Measurements from ENCODE around the gene CACNA1D.

The CACNA1D gene

GRCh38 chr3:53677413-53677812 lies 183.0 kb downstream of the CACNA1D start:
- no peak overlapping the region for H4K5ac ChIP-seq (ENCODE audit: low read length)
- no peak overlapping the region for H3K56ac ChIP-seq (ENCODE audit: low read length)
- no peaks in the 10 kb centered on the region for H3K79me2 ChIP-seq (ENCODE audit: control insufficient read depth, insufficient read depth, low read length)
- no peak overlapping the region for H3K23ac ChIP-seq (ENCODE audit: low read length)
- H3K79me1 ChIP-seq (ENCODE audit: low read length) = no peaks in the 10 kb centered on the region
- no peaks in the 10 kb centered on the region for H3K27me3 ChIP-seq (ENCODE audit: insufficient read depth, low read length, poor library complexity)
- DNase-seq = no peak
- H2BK5ac ChIP-seq (ENCODE audit: low read length) = no peak overlapping the region
- H3K4ac ChIP-seq (ENCODE audit: low read depth, low read length) = no peak overlapping the region
- no peak overlapping the region for H3K18ac ChIP-seq (ENCODE audit: low read length)
- WGBS (ENCODE audit: extremely low coverage, insufficient coverage, low lambda C conversion rate) = no CpG with 5 or more reads among the region's 4 CpGs
- H4K8ac ChIP-seq (ENCODE audit: low read depth, low read length) = no peak overlapping the region
- no peak overlapping the region for H3K4me3 ChIP-seq (ENCODE audit: low read length)
- no peak overlapping the region for H2AK5ac ChIP-seq (ENCODE audit: low read length)
- no peak overlapping the region for H3K9ac ChIP-seq (ENCODE audit: low read length)
- H3K27ac ChIP-seq (ENCODE audit: low read depth, low read length) = no peak overlapping the region
- H2BK120ac ChIP-seq (ENCODE audit: low read depth, low read length) = no peak overlapping the region
- H3K4me2 ChIP-seq (ENCODE audit: low read length) = no peak overlapping the region
- H3K36me3 ChIP-seq (ENCODE audit: control insufficient read depth, insufficient read depth, low read length) = no peaks in the 10 kb centered on the region
- H2BK15ac ChIP-seq (replicated peaks; ENCODE audit: low read depth) = no peak overlapping the region
- H3K4me1 ChIP-seq (ENCODE audit: control insufficient read depth, low read depth, low read length) = no peaks in the 10 kb centered on the region

- Histone ChIP-seq H3K27me3 (ENCODE audit: insufficient read depth, low read length, poor library complexity) (no peaks in the 10 kb centered on the region), H3K27ac (ENCODE audit: low read depth, low read length) (no peak overlapping the region), H3K79me2 (ENCODE audit: control insufficient read depth, insufficient read depth, low read length) (no peaks in the 10 kb centered on the region), H2BK5ac (ENCODE audit: low read length) (no peak overlapping the region), H3K18ac (ENCODE audit: low read length) (no peak overlapping the region), H3K23ac (ENCODE audit: low read length) (no peak overlapping the region), H4K8ac (ENCODE audit: low read depth, low read length) (no peak overlapping the region), H2BK15ac (replicated peaks; ENCODE audit: low read depth) (no peak overlapping the region), H3K79me1 (ENCODE audit: low read length) (no peaks in the 10 kb centered on the region), H3K4ac (ENCODE audit: low read depth, low read length) (no peak overlapping the region), H3K4me3 (ENCODE audit: low read length) (no peak overlapping the region), H3K36me3 (ENCODE audit: control insufficient read depth, insufficient read depth, low read length) (no peaks in the 10 kb centered on the region), H3K9ac (ENCODE audit: low read length) (no peak overlapping the region), H2AK5ac (ENCODE audit: low read length) (no peak overlapping the region), H3K56ac (ENCODE audit: low read length) (no peak overlapping the region), H4K5ac (ENCODE audit: low read length) (no peak overlapping the region), H3K4me1 (ENCODE audit: control insufficient read depth, low read depth, low read length) (no peaks in the 10 kb centered on the region), H3K4me2 (ENCODE audit: low read length) (no peak overlapping the region), H2BK120ac (ENCODE audit: low read depth, low read length) (no peak overlapping the region)
- WGBS (ENCODE audit: extremely low coverage, insufficient coverage, low lambda C conversion rate) = no CpG with 5 or more reads among the region's 6 CpGs
- peak; percentile 74 for DNase-seq
Measured at GRCh38 chr3:53680028-53680427, 185.6 kb downstream of the CACNA1D start.

- no CpG with 5 or more reads among the region's 3 CpGs for WGBS (ENCODE audit: extremely low coverage, insufficient coverage, low lambda C conversion rate)
- Histone ChIP-seq H3K27ac (ENCODE audit: low read depth, low read length) (no peak overlapping the region), H3K18ac (ENCODE audit: low read length) (no peak overlapping the region), H2BK120ac (ENCODE audit: low read depth, low read length) (no peak overlapping the region), H2AK5ac (ENCODE audit: low read length) (no peak overlapping the region), H2BK5ac (ENCODE audit: low read length) (no peak overlapping the region), H3K27me3 (ENCODE audit: insufficient read depth, low read length, poor library complexity) (no peaks in the 10 kb centered on the region), H3K4me2 (ENCODE audit: low read length) (no peak overlapping the region), H3K79me2 (ENCODE audit: control insufficient read depth, insufficient read depth, low read length) (no peaks in the 10 kb centered on the region), H3K23ac (ENCODE audit: low read length) (no peak overlapping the region), H3K79me1 (ENCODE audit: low read length) (no peaks in the 10 kb centered on the region), H3K4me1 (ENCODE audit: control insufficient read depth, low read depth, low read length) (no peaks in the 10 kb centered on the region), H4K5ac (ENCODE audit: low read length) (no peak overlapping the region), H3K4ac (ENCODE audit: low read depth, low read length) (no peak overlapping the region), H3K4me3 (ENCODE audit: low read length) (no peak overlapping the region), H3K56ac (ENCODE audit: low read length) (no peak overlapping the region), H3K36me3 (ENCODE audit: control insufficient read depth, insufficient read depth, low read length) (no peaks in the 10 kb centered on the region), H4K8ac (ENCODE audit: low read depth, low read length) (no peak overlapping the region), H2BK15ac (replicated peaks; ENCODE audit: low read depth) (no peak overlapping the region), H3K9ac (ENCODE audit: low read length) (no peak overlapping the region)
- no peak for DNase-seq
Measured at GRCh38 chr3:53682807-53683206, 188.4 kb downstream of the CACNA1D start.

- Histone ChIP-seq H3K4me1 (ENCODE audit: control insufficient read depth, low read depth, low read length) (no peaks in the 10 kb centered on the region), H3K4me3 (ENCODE audit: low read length) (no peak overlapping the region), H4K8ac (ENCODE audit: low read depth, low read length) (no peak overlapping the region), H2AK5ac (ENCODE audit: low read length) (no peak overlapping the region), H2BK5ac (ENCODE audit: low read length) (no peak overlapping the region), H3K36me3 (ENCODE audit: control insufficient read depth, insufficient read depth, low read length) (no peaks in the 10 kb centered on the region), H3K18ac (ENCODE audit: low read length) (no peak overlapping the region), H3K4me2 (ENCODE audit: low read length) (no peak overlapping the region), H3K4ac (ENCODE audit: low read depth, low read length) (no peak overlapping the region), H2BK15ac (replicated peaks; ENCODE audit: low read depth) (no peak overlapping the region), H3K27ac (ENCODE audit: low read depth, low read length) (no peak overlapping the region), H3K79me2 (ENCODE audit: control insufficient read depth, insufficient read depth, low read length) (no peaks in the 10 kb centered on the region), H3K56ac (ENCODE audit: low read length) (no peak overlapping the region), H3K9ac (ENCODE audit: low read length) (no peak overlapping the region), H2BK120ac (ENCODE audit: low read depth, low read length) (no peak overlapping the region), H4K5ac (ENCODE audit: low read length) (no peak overlapping the region), H3K27me3 (ENCODE audit: insufficient read depth, low read length, poor library complexity) (no peaks in the 10 kb centered on the region), H3K79me1 (ENCODE audit: low read length) (no peaks in the 10 kb centered on the region), H3K23ac (ENCODE audit: low read length) (no peak overlapping the region)
- DNase-seq = no peak
- no CpG with 5 or more reads among the region's 6 CpGs for WGBS (ENCODE audit: extremely low coverage, insufficient coverage, low lambda C conversion rate)
Measured at GRCh38 chr3:53688066-53688465, 193.7 kb downstream of the CACNA1D start.

GRCh38 chr3:53688989-53689388 lies 194.6 kb downstream of the CACNA1D start:
- no peaks in the 10 kb centered on the region for H3K27me3 ChIP-seq (ENCODE audit: insufficient read depth, low read length, poor library complexity)
- no peaks in the 10 kb centered on the region for H3K36me3 ChIP-seq (ENCODE audit: control insufficient read depth, insufficient read depth, low read length)
- no peak overlapping the region for H3K27ac ChIP-seq (ENCODE audit: low read depth, low read length)
- no peak overlapping the region for H3K9ac ChIP-seq (ENCODE audit: low read length)
- no CpG with 5 or more reads among the region's 5 CpGs for WGBS (ENCODE audit: extremely low coverage, insufficient coverage, low lambda C conversion rate)
- H3K4me1 ChIP-seq (ENCODE audit: control insufficient read depth, low read depth, low read length) = no peaks in the 10 kb centered on the region
- DNase-seq = no peak
- H4K8ac ChIP-seq (ENCODE audit: low read depth, low read length) = no peak overlapping the region
- no peak overlapping the region for H4K5ac ChIP-seq (ENCODE audit: low read length)
- no peak overlapping the region for H3K4me3 ChIP-seq (ENCODE audit: low read length)
- H3K4me2 ChIP-seq (ENCODE audit: low read length) = no peak overlapping the region
- H2BK120ac ChIP-seq (ENCODE audit: low read depth, low read length) = no peak overlapping the region
- H3K79me1 ChIP-seq (ENCODE audit: low read length) = no peaks in the 10 kb centered on the region
- H2BK15ac ChIP-seq (replicated peaks; ENCODE audit: low read depth) = no peak overlapping the region
- no peak overlapping the region for H3K23ac ChIP-seq (ENCODE audit: low read length)
- no peak overlapping the region for H2AK5ac ChIP-seq (ENCODE audit: low read length)
- H3K4ac ChIP-seq (ENCODE audit: low read depth, low read length) = no peak overlapping the region
- H3K18ac ChIP-seq (ENCODE audit: low read length) = no peak overlapping the region
- H3K79me2 ChIP-seq (ENCODE audit: control insufficient read depth, insufficient read depth, low read length) = no peaks in the 10 kb centered on the region
- H2BK5ac ChIP-seq (ENCODE audit: low read length) = no peak overlapping the region
- H3K56ac ChIP-seq (ENCODE audit: low read length) = no peak overlapping the region

GRCh38 chr3:53689681-53690080 lies 195.3 kb downstream of the CACNA1D start:
- Histone ChIP-seq H3K79me2 (ENCODE audit: control insufficient read depth, insufficient read depth, low read length) (no peaks in the 10 kb centered on the region), H2BK15ac (replicated peaks; ENCODE audit: low read depth) (no peak overlapping the region), H3K27ac (ENCODE audit: low read depth, low read length) (no peak overlapping the region), H3K18ac (ENCODE audit: low read length) (no peak overlapping the region), H3K56ac (ENCODE audit: low read length) (no peak overlapping the region), H4K5ac (ENCODE audit: low read length) (no peak overlapping the region), H3K4me1 (ENCODE audit: control insufficient read depth, low read depth, low read length) (no peaks in the 10 kb centered on the region), H3K4me2 (ENCODE audit: low read length) (no peak overlapping the region), H2BK120ac (ENCODE audit: low read depth, low read length) (no peak overlapping the region), H4K8ac (ENCODE audit: low read depth, low read length) (no peak overlapping the region), H3K4me3 (ENCODE audit: low read length) (no peak overlapping the region), H3K27me3 (ENCODE audit: insufficient read depth, low read length, poor library complexity) (no peaks in the 10 kb centered on the region), H3K9ac (ENCODE audit: low read length) (no peak overlapping the region), H3K79me1 (ENCODE audit: low read length) (no peaks in the 10 kb centered on the region), H3K23ac (ENCODE audit: low read length) (no peak overlapping the region), H2BK5ac (ENCODE audit: low read length) (no peak overlapping the region), H3K36me3 (ENCODE audit: control insufficient read depth, insufficient read depth, low read length) (no peaks in the 10 kb centered on the region), H2AK5ac (ENCODE audit: low read length) (no peak overlapping the region), H3K4ac (ENCODE audit: low read depth, low read length) (no peak overlapping the region)
- no peak for DNase-seq
- no CpG with 5 or more reads among the region's 2 CpGs for WGBS (ENCODE audit: extremely low coverage, insufficient coverage, low lambda C conversion rate)

Measured in mesendoderm (in vitro differentiated cells).